HEK293 (cell line): ENCODE data around the gene MBLAC1.

Experiments used
- CTCF ChIA-PET: fragments of 350-600 bp; formaldehyde crosslinking; extraction: SDS; loops from one replicate; lab custom pipeline; 2021; ENCODE audit warnings: antibody characterized with exemption; lab: Yijun Ruan, JAX
- POLR2A ChIA-PET: fragments of 300-600 bp; formaldehyde crosslinking; extraction: SDS; loops from one replicate; lab custom pipeline; 2020; ENCODE audit warnings: antibody characterized with exemption, inconsistent platforms; lab: Yijun Ruan, JAX
- H3K27ac ChIP-seq: fragments of 200-500 bp; sonication (Bioruptor generic); 2 replicates; pipeline ENCODE4 v1.5.1; 2014; ENCODE audit warnings: low read depth, low read length, control low read depth, inconsistent platforms; ENCODE audit errors: extremely low read depth
- H3K36me3 ChIP-seq, 2 experiments: fragments of 200-500 bp in 1 of 2; sonication (Bioruptor generic) in 1 of 2; 1 replicate in 1 of 2; 2 replicates in 1 of 2; pipeline ENCODE4 v1.5.1; 2014 to 2017; ENCODE audit warnings: inconsistent platforms in 2 of 2, low read length in 2 of 2; ENCODE audit not compliant: control insufficient read depth in 2 of 2, insufficient read depth in 1 of 2
- H3K4me1 ChIP-seq: fragments of 200-500 bp; sonication (Bioruptor generic); 2 replicates; pipeline ENCODE4 v1.5.1; 2014; ENCODE audit warnings: mild to moderate bottlenecking, low read length, inconsistent platforms; ENCODE audit not compliant: control insufficient read depth, insufficient read depth
- H3K4me3 ChIP-seq: 2 replicates; pipeline ENCODE4 v1.5.1; 2011; ENCODE audit warnings: low read depth, mild to moderate bottlenecking, control low read depth, low read length, moderate library complexity
- H3K9me3 ChIP-seq: fragments of 200-500 bp; sonication (Bioruptor generic); 2 replicates; pipeline ENCODE4 v1.5.1; 2014; ENCODE audit warnings: low read depth, low read length, inconsistent platforms; ENCODE audit not compliant: control insufficient read depth, insufficient read depth
- BCL11B ChIP-seq: fragments of 450-650 bp; formaldehyde crosslinking; IDR thresholded peaks from 2 replicates; pipeline ENCODE4 v1.5.1; 2016; ENCODE audit warnings: low read depth, missing biosample characterization, missing genetic modification characterization
- BCL6B ChIP-seq: fragments of 450-650 bp; formaldehyde crosslinking; IDR thresholded peaks from 2 replicates; pipeline ENCODE4 v1.5.1; 2017; ENCODE audit warnings: missing biosample characterization, missing genetic modification characterization
- HOXC10 ChIP-seq: sonication (generic); formaldehyde crosslinking; IDR thresholded peaks from 2 replicates; pipeline ENCODE4 v1.8.1; 2023; ENCODE audit warnings: mild to moderate bottlenecking, missing genetic modification reagents
- KLF16 ChIP-seq: fragments of 450-650 bp; formaldehyde crosslinking; IDR thresholded peaks from 2 replicates; pipeline ENCODE4 v1.5.1; 2017; ENCODE audit warnings: missing biosample characterization, missing genetic modification characterization
- OSR2 ChIP-seq: fragments of 450-650 bp; formaldehyde crosslinking; IDR thresholded peaks from 2 replicates; pipeline ENCODE4 v1.5.1; 2016; ENCODE audit warnings: missing biosample characterization, missing genetic modification characterization
- SCRT1 ChIP-seq: fragments of 450-650 bp; formaldehyde crosslinking; IDR thresholded peaks from 2 replicates; pipeline ENCODE4 v1.5.1; 2016; ENCODE audit warnings: missing biosample characterization, missing genetic modification characterization, borderline replicate concordance
- ZFP3 ChIP-seq: fragments of 450-650 bp; formaldehyde crosslinking; IDR thresholded peaks from 2 replicates; pipeline ENCODE4 v1.5.1; 2016; ENCODE audit warnings: low read depth, missing biosample characterization, missing genetic modification characterization
- ZNF2 ChIP-seq: fragments of 450-650 bp; formaldehyde crosslinking; IDR thresholded peaks from 2 replicates; pipeline ENCODE4 v1.5.1; 2016; ENCODE audit warnings: missing biosample characterization, missing genetic modification characterization
- ZNF211 ChIP-seq: fragments of 450-650 bp; formaldehyde crosslinking; IDR thresholded peaks from 2 replicates; pipeline ENCODE4 v1.5.1; 2016; ENCODE audit warnings: low read depth, missing biosample characterization, missing genetic modification characterization
- ZNF221 ChIP-seq: fragments of 450-650 bp; formaldehyde crosslinking; IDR thresholded peaks from 2 replicates; pipeline ENCODE4 v1.5.1; 2017; ENCODE audit warnings: missing biosample characterization, missing genetic modification characterization, borderline replicate concordance
- ZNF266 ChIP-seq: fragments of 450-650 bp; formaldehyde crosslinking; IDR thresholded peaks from 2 replicates; pipeline ENCODE4 v1.5.1; 2016; ENCODE audit warnings: missing biosample characterization, missing genetic modification characterization, low read depth
- ZNF274 ChIP-seq, 2 experiments: fragments of 200-500 bp in 1 of 2; fragments of 450-650 bp in 1 of 2; sonication (Bioruptor generic) in 1 of 2; formaldehyde crosslinking in 1 of 2; IDR thresholded peaks; 2 replicates each; pipeline versions ENCODE4 v1.5.1 to v1.6.1; 2014 to 2016; ENCODE audit warnings: borderline replicate concordance in 1 of 2, inconsistent platforms in 1 of 2, low read length in 1 of 2, missing biosample characterization in 1 of 2, missing genetic modification characterization in 1 of 2
- ZNF488 ChIP-seq: fragments of 450-650 bp; formaldehyde crosslinking; IDR thresholded peaks from 2 replicates; pipeline ENCODE4 v1.5.1; 2016; ENCODE audit warnings: missing biosample characterization, missing genetic modification characterization
- ZNF510 ChIP-seq: fragments of 450-650 bp; formaldehyde crosslinking; IDR thresholded peaks from 2 replicates; pipeline ENCODE4 v1.5.1; 2018; ENCODE audit warnings: mild to moderate bottlenecking, missing genetic modification characterization, missing biosample characterization; ENCODE audit not compliant: insufficient replicate concordance
- ZNF513 ChIP-seq: fragments of 450-650 bp; IDR thresholded peaks from 2 replicates; pipeline ENCODE4 v1.5.1; 2018; ENCODE audit warnings: missing biosample characterization, missing genetic modification characterization
- ZNF514 ChIP-seq: fragments of 450-650 bp; formaldehyde crosslinking; IDR thresholded peaks from 2 replicates; pipeline ENCODE4 v1.5.1; 2016; ENCODE audit warnings: missing biosample characterization, missing genetic modification characterization
- ZNF530 ChIP-seq: fragments of 450-650 bp; formaldehyde crosslinking; IDR thresholded peaks from 2 replicates; pipeline ENCODE4 v1.5.1; 2016; ENCODE audit warnings: low read depth, missing biosample characterization, missing genetic modification characterization
- ZNF585B ChIP-seq: fragments of 450-650 bp; formaldehyde crosslinking; IDR thresholded peaks from 2 replicates; pipeline ENCODE4 v1.5.1; 2016; ENCODE audit warnings: missing biosample characterization, missing genetic modification characterization
- ZNF660 ChIP-seq: fragments of 450-650 bp; IDR thresholded peaks from 2 replicates; pipeline ENCODE4 v1.5.1; 2018; ENCODE audit warnings: missing biosample characterization, mild to moderate bottlenecking, missing genetic modification characterization
- ZNF677 ChIP-seq: fragments of 450-650 bp; IDR thresholded peaks from 2 replicates; pipeline ENCODE4 v1.5.0; 2018; ENCODE audit warnings: missing biosample characterization, mild to moderate bottlenecking, missing genetic modification characterization, moderate library complexity
- ZNF701 ChIP-seq: fragments of 450-650 bp; formaldehyde crosslinking; IDR thresholded peaks from 2 replicates; pipeline ENCODE4 v1.5.1; 2016; ENCODE audit warnings: missing biosample characterization, missing genetic modification characterization
- ZNF707 ChIP-seq: fragments of 450-650 bp; formaldehyde crosslinking; IDR thresholded peaks from 2 replicates; pipeline ENCODE4 v1.5.1; 2016; ENCODE audit warnings: missing biosample characterization, missing genetic modification characterization
- ZXDB ChIP-seq: fragments of 450-650 bp; formaldehyde crosslinking; IDR thresholded peaks from 2 replicates; pipeline ENCODE4 v1.5.1; 2016; ENCODE audit warnings: missing biosample characterization, missing genetic modification characterization
- TF ChIP-seq, protein P1 (sequence below): fragments of 450-650 bp; formaldehyde crosslinking; IDR thresholded peaks from 2 replicates; pipeline ENCODE4 v1.5.1; 2017; ENCODE audit warnings: missing biosample characterization, mild to moderate bottlenecking, missing genetic modification characterization, moderate library complexity
- TF ChIP-seq, protein P2 (sequence below): fragments of 450-650 bp; formaldehyde crosslinking; IDR thresholded peaks from 2 replicates; pipeline ENCODE4 v1.5.1; 2016; ENCODE audit warnings: missing biosample characterization, missing genetic modification characterization
- TF ChIP-seq, protein P3 (sequence below): fragments of 450-650 bp; formaldehyde crosslinking; IDR thresholded peaks from 2 replicates; pipeline ENCODE4 v1.5.1; 2016; ENCODE audit warnings: missing biosample characterization, missing genetic modification characterization

Gene MBLAC1

DNA sequence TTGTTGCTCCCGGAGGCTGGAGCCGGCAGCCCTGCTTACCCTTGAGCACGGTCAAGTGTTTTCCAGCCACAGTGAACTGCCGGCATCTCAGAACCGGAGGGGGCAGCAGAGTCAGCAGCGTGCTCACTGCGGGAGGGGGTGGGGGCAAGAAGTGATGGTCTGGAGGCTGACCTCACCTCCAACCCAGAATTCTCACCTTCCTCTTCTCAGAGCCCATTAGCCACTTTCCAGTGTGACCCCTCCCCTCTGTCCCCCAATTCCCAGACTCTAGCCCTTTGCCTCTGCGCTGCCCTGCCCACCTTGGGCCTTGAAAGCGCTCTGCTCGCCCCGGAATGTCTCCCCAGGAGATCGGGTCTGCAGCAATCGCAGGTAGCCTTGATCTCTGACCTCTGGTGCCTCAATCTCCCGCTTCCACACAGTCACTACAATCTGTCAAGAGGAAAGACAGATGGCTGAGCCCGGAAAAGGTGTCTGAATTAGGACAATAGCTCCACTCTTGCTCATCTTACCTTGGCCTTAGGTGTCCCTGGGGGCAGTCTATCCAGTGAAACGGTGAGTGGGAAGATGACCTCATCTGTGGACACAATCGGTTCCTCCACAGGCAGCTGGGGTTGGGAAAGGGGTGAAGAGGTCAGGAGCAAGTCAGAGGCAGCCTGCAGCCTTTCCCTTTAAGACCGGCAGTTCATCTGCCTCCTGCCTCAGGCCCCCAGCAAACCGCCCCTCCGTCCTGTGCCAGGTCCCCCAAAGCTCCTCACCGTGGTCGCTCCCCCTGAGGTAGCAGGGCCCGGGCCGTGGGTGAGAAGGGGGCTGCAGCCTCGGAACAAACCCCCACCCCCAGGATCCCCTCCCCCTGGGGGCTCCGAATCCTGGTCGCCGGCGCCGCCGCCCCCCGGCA is 30.8 kb downstream of the MBLAC1 start (continued):
- TF ChIP-seq ZNF514 (tag by site-specific recombination) (no peak), OSR2 (tag by site-specific recombination) (no peak; the same call in 1 of the 2 replicates), ZNF510 (no peak), ZNF266 (no peak), ZFP3 (no peak), ZNF2 (tag by site-specific recombination) (no peak), ZNF513 (tag by site-specific recombination) (no peak), ZXDB (tag by site-specific recombination) (no peak), ZNF530 (tag by site-specific recombination) (no peak)
- TF ChIP-seq, protein P1, sequence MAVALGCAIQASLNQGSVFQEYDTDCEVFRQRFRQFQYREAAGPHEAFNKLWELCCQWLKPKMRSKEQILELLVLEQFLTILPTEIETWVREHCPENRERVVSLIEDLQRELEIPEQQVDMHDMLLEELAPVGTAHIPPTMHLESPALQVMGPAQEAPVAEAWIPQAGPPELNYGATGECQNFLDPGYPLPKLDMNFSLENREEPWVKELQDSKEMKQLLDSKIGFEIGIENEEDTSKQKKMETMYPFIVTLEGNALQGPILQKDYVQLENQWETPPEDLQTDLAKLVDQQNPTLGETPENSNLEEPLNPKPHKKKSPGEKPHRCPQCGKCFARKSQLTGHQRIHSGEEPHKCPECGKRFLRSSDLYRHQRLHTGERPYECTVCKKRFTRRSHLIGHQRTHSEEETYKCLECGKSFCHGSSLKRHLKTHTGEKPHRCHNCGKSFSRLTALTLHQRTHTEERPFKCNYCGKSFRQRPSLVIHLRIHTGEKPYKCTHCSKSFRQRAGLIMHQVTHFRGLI (tag by site-specific recombination): no peak

DNA sequence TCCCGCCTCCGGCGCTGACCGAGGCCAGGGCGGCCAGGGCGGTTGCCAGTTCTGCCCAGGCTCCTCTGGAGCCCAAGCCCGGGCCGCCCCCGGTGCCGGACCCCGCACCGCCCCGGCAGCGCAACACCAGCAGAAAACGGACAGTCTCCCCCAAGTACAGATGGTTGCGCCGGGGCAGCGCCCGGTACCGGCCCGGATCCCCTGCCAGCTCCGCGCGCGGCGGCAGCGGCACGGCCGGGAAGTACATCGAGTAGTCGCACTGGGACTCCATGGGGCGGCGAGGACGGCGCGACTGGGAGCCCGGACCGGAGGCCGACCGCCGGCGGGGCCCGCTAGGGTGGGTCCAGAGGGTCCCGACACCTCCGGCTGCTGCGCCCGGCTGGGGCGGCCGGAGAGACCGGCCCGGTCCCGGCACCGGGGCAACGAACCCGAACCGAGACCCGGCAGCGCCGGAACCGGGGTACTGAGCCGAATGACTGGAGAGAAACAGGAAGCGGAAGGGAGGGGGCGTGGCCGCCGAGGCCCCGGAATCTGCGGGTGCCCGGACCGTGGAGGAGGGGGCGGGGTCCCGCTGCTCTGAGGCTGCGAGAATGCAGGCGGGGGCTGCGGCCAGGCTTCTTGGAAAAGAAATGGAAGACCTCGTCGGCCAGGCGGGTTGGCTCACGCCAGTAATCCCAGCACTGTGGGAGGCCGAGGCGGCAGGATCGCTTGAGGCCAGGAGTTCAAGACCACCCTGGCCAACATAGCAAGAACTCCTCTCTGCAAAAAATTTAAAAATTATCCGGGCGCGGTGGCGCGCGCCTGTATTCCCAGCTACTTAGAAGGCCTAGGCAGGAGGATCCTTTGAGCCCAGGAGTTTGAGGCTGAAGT is 31.7 kb downstream of the MBLAC1 start, which contains the start of gene TRAPPC14:
TRAPPC14 (minus strand) TSS at position 495 of the 870 bp plus-strand sequence; CDS start at position 271, 224 bp downstream.
- CTCF ChIA-PET: interaction anchor here (0.6 to 1.9 kb wide), 4 partner anchors 11 to 450 kb away, joined by 3 to 7 read pairs (median 4); no protein-coding TSS in a partner anchor
- Histone ChIP-seq H3K36me3 (peaks cover 0 to 36% of the 10 kb centered on the region in 2 experiments; a peak in 1 of 3 replicates), H3K4me1 (peaks cover 3% of the 10 kb centered on the region; the same call in 1 of the 2 replicates), H3K27ac (peak within 1 kb of the TSS; percentile 67), H3K9me3 (no peaks in the 10 kb centered on the region), H3K4me3 (peak within 1 kb of the TSS; percentile 80)
- POLR2A ChIA-PET: interaction anchor here (1.0 to 4.3 kb wide), 5 partner anchors 10 to 64 kb away, joined by 3 to 38 read pairs (median 5); partner anchors contain the start of genes GAL3ST4, GPC2, LAMTOR4 and STAG3
- no peak for TF ChIP-seq BCL11B (tag by site-specific recombination)
- TF ChIP-seq, protein P2, sequence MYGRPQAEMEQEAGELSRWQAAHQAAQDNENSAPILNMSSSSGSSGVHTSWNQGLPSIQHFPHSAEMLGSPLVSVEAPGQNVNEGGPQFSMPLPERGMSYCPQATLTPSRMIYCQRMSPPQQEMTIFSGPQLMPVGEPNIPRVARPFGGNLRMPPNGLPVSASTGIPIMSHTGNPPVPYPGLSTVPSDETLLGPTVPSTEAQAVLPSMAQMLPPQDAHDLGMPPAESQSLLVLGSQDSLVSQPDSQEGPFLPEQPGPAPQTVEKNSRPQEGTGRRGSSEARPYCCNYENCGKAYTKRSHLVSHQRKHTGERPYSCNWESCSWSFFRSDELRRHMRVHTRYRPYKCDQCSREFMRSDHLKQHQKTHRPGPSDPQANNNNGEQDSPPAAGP (tag by site-specific recombination): no peak
- TF ChIP-seq ZNF660 (tag by site-specific recombination): no peak; the same call in 1 of the 2 replicates
- no peak for TF ChIP-seq ZNF701
- TF ChIP-seq HOXC10 (CRISPR knock-in tag): no peak
- TF ChIP-seq, protein P3, sequence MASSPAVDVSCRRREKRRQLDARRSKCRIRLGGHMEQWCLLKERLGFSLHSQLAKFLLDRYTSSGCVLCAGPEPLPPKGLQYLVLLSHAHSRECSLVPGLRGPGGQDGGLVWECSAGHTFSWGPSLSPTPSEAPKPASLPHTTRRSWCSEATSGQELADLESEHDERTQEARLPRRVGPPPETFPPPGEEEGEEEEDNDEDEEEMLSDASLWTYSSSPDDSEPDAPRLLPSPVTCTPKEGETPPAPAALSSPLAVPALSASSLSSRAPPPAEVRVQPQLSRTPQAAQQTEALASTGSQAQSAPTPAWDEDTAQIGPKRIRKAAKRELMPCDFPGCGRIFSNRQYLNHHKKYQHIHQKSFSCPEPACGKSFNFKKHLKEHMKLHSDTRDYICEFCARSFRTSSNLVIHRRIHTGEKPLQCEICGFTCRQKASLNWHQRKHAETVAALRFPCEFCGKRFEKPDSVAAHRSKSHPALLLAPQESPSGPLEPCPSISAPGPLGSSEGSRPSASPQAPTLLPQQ (tag by site-specific recombination): 0 out of 2 replicates have a peak, but pooled peaks have one; percentile 56
- no peak for TF ChIP-seq SCRT1 (tag by site-specific recombination)
- no peak for TF ChIP-seq ZNF221 (tag by site-specific recombination)
- TF ChIP-seq ZNF585B (tag by site-specific recombination): no peak
- TF ChIP-seq ZNF677 (tag by site-specific recombination): no peak
- peak; percentile 94 for TF ChIP-seq KLF16 (tag by site-specific recombination)
- no peak for TF ChIP-seq ZNF274 (IDR thresholded peaks at IDR 0.05; ENCODE audit: low read length)
- TF ChIP-seq ZNF274 (tag by site-specific recombination; IDR thresholded peaks at IDR 0.05; ENCODE audit: borderline replicate concordance): no peak
- TF ChIP-seq ZNF211 (tag by site-specific recombination): no peak
- TF ChIP-seq ZNF488 (tag by site-specific recombination): no peak
- no peak for TF ChIP-seq BCL6B
- no peak for TF ChIP-seq ZNF707
